Measurements from ENCODE around the gene GDE1. TPM values are rescaled to one million over a fixed set of nuclear protein-coding genes. Genes with fewer than 3 reads are reported as not detected.
A peak's percentile ranks its signal among the peaks of the same experiment; 100 is the strongest.
"Not testable (repeated sequence)": the region's sequence is repeated elsewhere in the genome, so short reads cannot be mapped to it uniquely, and the experiment has no call there.

GDE1 gene
- total RNA-seq, 1 donor from 2014 or later, result 27.4 TPM

DNA sequence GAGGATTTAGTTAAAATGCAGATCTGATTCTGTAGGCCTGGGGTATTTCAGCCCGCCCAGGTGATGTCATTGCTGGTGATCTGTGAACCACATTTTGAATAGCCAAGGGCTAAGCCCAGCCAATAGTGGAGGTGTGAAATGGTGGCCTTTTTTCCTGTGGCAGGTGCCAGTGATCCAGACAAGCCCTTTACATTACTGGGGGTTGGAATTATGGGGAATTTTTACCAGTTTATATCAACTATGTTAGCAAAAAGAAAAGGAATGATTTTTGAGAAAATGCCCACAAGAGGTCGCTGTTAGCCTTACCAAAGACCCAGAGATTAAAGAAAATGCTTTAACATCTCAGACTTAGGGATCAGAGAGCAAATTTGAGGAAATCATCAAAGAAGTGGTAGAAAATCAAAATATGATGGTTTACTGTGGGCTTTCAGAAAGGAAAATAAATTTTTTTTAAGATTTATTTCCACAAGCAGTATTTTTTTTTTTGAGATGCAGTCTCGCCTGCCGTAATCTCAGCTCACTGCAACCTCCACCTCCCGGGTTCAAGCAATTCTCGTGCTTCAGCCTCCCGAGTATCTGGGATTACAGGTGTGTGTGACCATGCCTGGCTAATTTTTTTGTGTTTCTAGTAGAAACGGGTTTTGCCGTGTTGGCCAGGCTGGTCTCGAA, 37.5 kb upstream of the GDE1 start:
- DNase-seq (ENCODE audit: low spot score in 2 of 2), result no peak
- peaks cover 0 to 8% of the 10 kb centered on the region in 2 donors for H3K4me1 ChIP-seq
- TF ChIP-seq, protein P1, sequence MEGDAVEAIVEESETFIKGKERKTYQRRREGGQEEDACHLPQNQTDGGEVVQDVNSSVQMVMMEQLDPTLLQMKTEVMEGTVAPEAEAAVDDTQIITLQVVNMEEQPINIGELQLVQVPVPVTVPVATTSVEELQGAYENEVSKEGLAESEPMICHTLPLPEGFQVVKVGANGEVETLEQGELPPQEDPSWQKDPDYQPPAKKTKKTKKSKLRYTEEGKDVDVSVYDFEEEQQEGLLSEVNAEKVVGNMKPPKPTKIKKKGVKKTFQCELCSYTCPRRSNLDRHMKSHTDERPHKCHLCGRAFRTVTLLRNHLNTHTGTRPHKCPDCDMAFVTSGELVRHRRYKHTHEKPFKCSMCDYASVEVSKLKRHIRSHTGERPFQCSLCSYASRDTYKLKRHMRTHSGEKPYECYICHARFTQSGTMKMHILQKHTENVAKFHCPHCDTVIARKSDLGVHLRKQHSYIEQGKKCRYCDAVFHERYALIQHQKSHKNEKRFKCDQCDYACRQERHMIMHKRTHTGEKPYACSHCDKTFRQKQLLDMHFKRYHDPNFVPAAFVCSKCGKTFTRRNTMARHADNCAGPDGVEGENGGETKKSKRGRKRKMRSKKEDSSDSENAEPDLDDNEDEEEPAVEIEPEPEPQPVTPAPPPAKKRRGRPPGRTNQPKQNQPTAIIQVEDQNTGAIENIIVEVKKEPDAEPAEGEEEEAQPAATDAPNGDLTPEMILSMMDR (IDR thresholded peaks at IDR 0.05), result peak; percentile 42 to 69 (median 63)
- no peaks in the 10 kb centered on the region for H3K27me3 ChIP-seq
- no peak overlapping the region for H3K4me3 ChIP-seq
- H3K9me3 ChIP-seq, result no peaks in the 10 kb centered on the region
- H3K36me3 ChIP-seq, result peaks cover 0 to under 1% of the 10 kb centered on the region in 2 donors
- no peak overlapping the region for H3K27ac ChIP-seq
- intact Hi-C loops (cut with DNase I), result loop anchor here (1.0 to 10.0 kb wide), 5 partner anchors 48 to 1183 kb away; partner anchors contain the start of genes ARL6IP1 and THUMPD1

DNA sequence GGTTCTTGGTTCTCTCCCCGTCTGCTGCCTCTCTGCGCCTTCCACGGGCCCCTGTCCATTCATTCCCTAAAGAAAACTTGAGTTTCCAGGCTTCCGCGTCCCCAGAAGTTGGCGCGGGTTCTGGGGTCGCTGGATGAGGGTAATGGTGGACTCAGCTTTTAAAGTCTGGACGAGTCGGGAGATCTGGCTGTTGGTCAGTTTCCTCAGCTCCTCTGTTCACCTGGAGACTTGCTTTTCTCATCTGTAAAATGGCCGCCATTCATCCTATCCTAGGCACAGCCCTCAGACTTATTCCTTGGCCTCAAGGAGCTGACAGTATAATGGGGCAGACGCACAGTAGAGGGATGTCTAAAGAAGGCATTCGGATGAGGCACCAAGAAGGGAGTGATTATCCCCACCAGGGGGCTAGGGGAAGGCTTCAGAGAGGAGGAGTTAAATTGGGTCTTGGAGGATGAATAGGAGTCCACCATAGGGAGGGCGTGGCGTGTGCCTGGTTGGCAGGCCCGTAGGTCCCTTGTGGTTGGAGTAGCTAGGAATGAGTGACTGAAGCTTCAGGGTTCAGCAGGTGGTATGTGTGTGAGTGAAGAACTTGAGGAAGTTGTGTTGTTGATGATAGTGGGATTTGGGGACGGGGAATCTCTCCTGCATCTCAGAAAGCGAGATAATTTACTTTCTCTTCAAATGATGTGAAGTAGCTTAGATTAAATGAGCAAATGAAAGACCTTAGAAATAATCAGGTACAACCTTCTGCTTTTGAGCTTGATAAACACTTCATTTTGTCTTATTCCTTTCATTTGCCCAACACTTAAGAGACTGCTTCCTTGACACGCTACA, 34.3 kb upstream of the GDE1 start:
- TF ChIP-seq, protein P1 (IDR thresholded peaks at IDR 0.05), result peak in 1 of 3 experiments; percentile 6
- H3K4me3 ChIP-seq, result peak overlapping the region; percentile 74 to 75
- no peaks in the 10 kb centered on the region for H3K27me3 ChIP-seq
- peaks cover 0 to 5% of the 10 kb centered on the region in 2 donors for H3K36me3 ChIP-seq
- no peaks in the 10 kb centered on the region for H3K9me3 ChIP-seq
- H3K4me1 ChIP-seq, result peaks cover 0 to 8% of the 10 kb centered on the region in 2 donors
- H3K27ac ChIP-seq, result peak overlapping the region; percentile 91
- intact Hi-C loops (cut with DNase I), result loop anchor here (1.0 to 10.0 kb wide), 7 partner anchors 34 to 1186 kb away; partner anchors contain the start of genes ARL6IP1, GDE1, IQCK and KNOP1
- no peak for DNase-seq (ENCODE audit: low spot score in 2 of 2)

- TF ChIP-seq, protein P1 (IDR thresholded peaks at IDR 0.05), result peak; percentile 70 to 88 (median 81)
- H3K27ac ChIP-seq, result peak within 1 kb of the TSS; percentile 91
- peaks cover 0 to 6% of the 10 kb centered on the region in 2 donors for H3K36me3 ChIP-seq
- no peaks in the 10 kb centered on the region for H3K27me3 ChIP-seq
- peaks cover 0 to 8% of the 10 kb centered on the region in 2 donors for H3K4me1 ChIP-seq
- intact Hi-C loops (cut with DNase I), result loop anchor here (1.0 to 10.0 kb wide), 7 partner anchors 33 to 1187 kb away; partner anchors contain the start of genes ARL6IP1, GDE1, IQCK and KNOP1
- H3K4me3 ChIP-seq, result peak within 1 kb of the TSS; percentile 74 to 75
- H3K9me3 ChIP-seq, result no peaks in the 10 kb centered on the region
- DNase-seq (ENCODE audit: low spot score in 2 of 2), result peak; percentile 91 to 99
These were observed 33.5 kb upstream of the GDE1 start, which contains the start of gene VPS35L for GRCh38 chr16:19555186-19555937. VPS35L (plus strand) TSS chr16:19555703; CDS start chr16:19555730, 27 bp downstream.

GRCh38 chr16:19549673-19550072, 27.8 kb upstream of the GDE1 start:
- Histone ChIP-seq H3K27me3 (no peaks in the 10 kb centered on the region), H3K27ac (no peak overlapping the region), H3K4me1 (peaks cover 0 to 2% of the 10 kb centered on the region in 2 donors), H3K36me3 (peaks cover 8 to 45% of the 10 kb centered on the region in 2 donors), H3K4me3 (no peak overlapping the region), H3K9me3 (no peaks in the 10 kb centered on the region)
- DNase-seq (ENCODE audit: low spot score in 2 of 2), result no peak
- TF ChIP-seq, protein P1 (IDR thresholded peaks at IDR 0.05), result no peak
- intact Hi-C loops (cut with DNase I), result loop anchor here (10.0 kb wide), 1 partner anchor 745 kb away; the partner anchor contains the start of gene ARL6IP1

- TF ChIP-seq, protein P1 (IDR thresholded peaks at IDR 0.05), result no peak
- no peaks in the 10 kb centered on the region for H3K9me3 ChIP-seq
- H3K4me1 ChIP-seq, result no peaks in the 10 kb centered on the region
- H3K4me3 ChIP-seq, result no peak overlapping the region
- no peaks in the 10 kb centered on the region for H3K27me3 ChIP-seq
- intact Hi-C loops (cut with DNase I), result no loop called here
- DNase-seq (ENCODE audit: low spot score in 2 of 2), result no peak
- H3K36me3 ChIP-seq, result peaks cover 11 to 60% of the 10 kb centered on the region in 2 donors
- H3K27ac ChIP-seq, result no peak overlapping the region
These were observed 26.2 kb upstream of the GDE1 start for GRCh38 chr16:19548144-19548543.

GRCh38 chr16:19543278-19543996, 21.5 kb upstream of the GDE1 start:
- H3K27me3 ChIP-seq; H3K9me3 ChIP-seq; H3K27ac ChIP-seq; H3K4me3 ChIP-seq; intact Hi-C loops (cut with DNase I); DNase-seq (ENCODE audit: low spot score in 2 of 2); H3K4me1 ChIP-seq: not testable (repeated sequence)
- H3K36me3 ChIP-seq, result peaks cover 36 to 74% of the 10 kb centered on the region in 2 donors
